GM12873 (cell line): ENCODE measurements around the gene FARP2.

Experiments
- TF ChIP-seq, protein P1 (sequence below): IDR thresholded peaks from 2 replicates; pipeline ENCODE4 v1.5.1; 2012; ENCODE audit warnings: low read depth, mild to moderate bottlenecking, moderate library complexity, low read length, control low read depth; ENCODE audit not compliant: insufficient read depth; ENCODE audit errors: missing control alignments

FARP2 gene

DNA sequence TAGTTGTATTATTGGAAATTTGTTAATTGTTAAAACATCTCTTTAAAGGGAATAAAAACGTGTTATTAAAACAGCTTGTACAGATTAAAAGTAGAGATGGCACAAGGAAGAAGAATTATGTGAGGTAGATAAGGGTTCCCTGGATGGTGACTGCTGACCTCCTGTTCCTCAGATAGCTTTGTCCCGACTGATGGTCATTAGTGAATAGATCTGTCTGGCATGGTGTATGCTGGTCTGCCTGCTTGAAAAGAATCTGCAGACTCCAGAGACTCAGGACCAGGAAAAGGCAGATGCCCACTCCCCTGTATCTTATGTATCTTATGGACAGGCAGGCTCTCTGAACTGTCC lies 5.6 kb upstream of the FARP2 start:
- TF ChIP-seq, protein P1, sequence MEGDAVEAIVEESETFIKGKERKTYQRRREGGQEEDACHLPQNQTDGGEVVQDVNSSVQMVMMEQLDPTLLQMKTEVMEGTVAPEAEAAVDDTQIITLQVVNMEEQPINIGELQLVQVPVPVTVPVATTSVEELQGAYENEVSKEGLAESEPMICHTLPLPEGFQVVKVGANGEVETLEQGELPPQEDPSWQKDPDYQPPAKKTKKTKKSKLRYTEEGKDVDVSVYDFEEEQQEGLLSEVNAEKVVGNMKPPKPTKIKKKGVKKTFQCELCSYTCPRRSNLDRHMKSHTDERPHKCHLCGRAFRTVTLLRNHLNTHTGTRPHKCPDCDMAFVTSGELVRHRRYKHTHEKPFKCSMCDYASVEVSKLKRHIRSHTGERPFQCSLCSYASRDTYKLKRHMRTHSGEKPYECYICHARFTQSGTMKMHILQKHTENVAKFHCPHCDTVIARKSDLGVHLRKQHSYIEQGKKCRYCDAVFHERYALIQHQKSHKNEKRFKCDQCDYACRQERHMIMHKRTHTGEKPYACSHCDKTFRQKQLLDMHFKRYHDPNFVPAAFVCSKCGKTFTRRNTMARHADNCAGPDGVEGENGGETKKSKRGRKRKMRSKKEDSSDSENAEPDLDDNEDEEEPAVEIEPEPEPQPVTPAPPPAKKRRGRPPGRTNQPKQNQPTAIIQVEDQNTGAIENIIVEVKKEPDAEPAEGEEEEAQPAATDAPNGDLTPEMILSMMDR = no peak

- TF ChIP-seq, protein P1 = no peak
Measured at GRCh38 chr2:241350878-241351639, 5.0 kb upstream of the FARP2 start.

GRCh38 chr2:241351640-241352031 lies 4.4 kb upstream of the FARP2 start:
- TF ChIP-seq, protein P1 = no peak

DNA sequence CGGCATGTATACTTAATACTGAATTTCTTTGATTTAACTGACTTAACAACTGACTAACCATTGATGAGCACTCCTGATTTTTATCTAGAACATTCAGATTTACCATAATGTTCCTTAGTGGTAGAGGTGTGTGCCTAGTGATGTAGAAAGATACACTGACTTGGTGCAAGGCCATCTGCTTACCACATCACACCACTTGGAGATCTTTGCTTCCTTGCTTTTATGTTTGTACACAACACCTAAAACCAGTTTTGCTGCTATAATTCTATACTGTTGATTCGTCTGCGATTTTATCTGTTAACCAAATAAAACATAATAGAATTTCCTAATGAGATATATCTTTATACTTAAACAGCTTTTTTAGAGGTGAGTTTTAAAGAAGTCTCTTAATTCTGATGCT lies 3.9 kb upstream of the FARP2 start:
- TF ChIP-seq, protein P1 = no peak

- TF ChIP-seq, protein P1 = no peak
Measured at GRCh38 chr2:241354668-241355658, 1.1 kb upstream of the FARP2 start.

GRCh38 chr2:241356871-241357260 lies 781 bp downstream of the FARP2 start:
- TF ChIP-seq, protein P1 = no peak

DNA sequence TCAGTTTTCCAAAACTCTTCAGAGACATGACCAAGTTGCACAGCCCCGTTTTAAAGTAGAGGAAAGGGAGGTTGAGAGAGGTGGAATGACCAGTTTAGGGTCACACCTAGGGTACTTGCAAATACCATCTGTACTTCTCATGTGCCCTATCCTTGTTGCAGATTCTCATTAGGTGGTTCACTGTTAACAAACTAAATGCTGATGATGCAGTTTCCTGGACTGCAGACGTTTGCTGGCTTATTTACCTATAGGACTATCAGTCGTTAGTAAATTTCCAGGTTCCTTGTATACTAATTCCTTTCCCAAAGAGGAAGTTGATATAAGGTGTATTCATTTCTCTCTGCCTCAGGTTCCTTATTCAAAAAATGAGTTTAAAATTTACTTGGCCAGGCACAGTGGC lies 1.4 kb downstream of the FARP2 start:
- TF ChIP-seq, protein P1 = no peak
